H54 (cell line): ENCODE measurements around the gene CAPN12.
"Not testable (repeated sequence)": the region's sequence is repeated elsewhere in the genome, so short reads cannot be mapped to it uniquely, and the experiment has no call there.

Experiments
- DNase-seq: peaks from one replicate; pipeline ENCODE4 v3.0.0; 2011; ENCODE audit warnings: low spot score, mixed read lengths; ENCODE audit not compliant: insufficient read length
- FAIRE-seq: peaks from 3 replicates; lab custom pipeline; 2011; peaks lifted over from hg19 to GRCh38; lab: Jason Lieb, UNC
- POLR2A ChIP-seq: IDR thresholded peaks from 2 replicates; pipeline ENCODE4 v1.6.1; 2011; ENCODE audit warnings: low read depth, mild to moderate bottlenecking, low read length

Gene CAPN12

GRCh38 chr19:38781058-38781457 is 36.8 kb upstream of the CAPN12 start:
- TF ChIP-seq POLR2A: no peak
- FAIRE-seq (no peak), DNase-seq (no peak)

GRCh38 chr19:38780443-38780842 is 36.2 kb upstream of the CAPN12 start:
- FAIRE-seq (no peak), DNase-seq (no peak)
- TF ChIP-seq POLR2A: no peak

- no peak for DNase-seq
- FAIRE-seq: no peak
- TF ChIP-seq POLR2A: no peak
These were observed 34.5 kb upstream of the CAPN12 start for GRCh38 chr19:38778733-38779132.

GRCh38 chr19:38774181-38774950 is 30.1 kb upstream of the CAPN12 start:
- TF ChIP-seq POLR2A: no peak
- FAIRE-seq: no peak
- no peak for DNase-seq

GRCh38 chr19:38773469-38774177 is 29.3 kb upstream of the CAPN12 start, which contains the start of gene LGALS7:
Gene LGALS7 (minus strand): TSS chr19:38773517. CDS start chr19:38773492, 25 bp downstream.
- no peak for TF ChIP-seq POLR2A
- DNase-seq: no peak
- FAIRE-seq: no peak

- not testable (repeated sequence) for FAIRE-seq, DNase-seq
These were observed 27.3 kb upstream of the CAPN12 start for GRCh38 chr19:38771569-38771968.

- not testable (repeated sequence) for DNase-seq, FAIRE-seq
These were observed 26.6 kb upstream of the CAPN12 start for GRCh38 chr19:38770949-38771275.

- not testable (repeated sequence) for FAIRE-seq, DNase-seq
These were observed 26.1 kb upstream of the CAPN12 start for GRCh38 chr19:38770228-38770948.

- no peak for FAIRE-seq
- no peak for TF ChIP-seq POLR2A
- DNase-seq: no peak
These were observed 25.4 kb upstream of the CAPN12 start for GRCh38 chr19:38769635-38770211.

- no peak for FAIRE-seq
- DNase-seq: no peak
These were observed 22.2 kb upstream of the CAPN12 start for GRCh38 chr19:38766276-38767047.

GRCh38 chr19:38765214-38765613 is 20.9 kb upstream of the CAPN12 start:
- no peak for DNase-seq
- TF ChIP-seq POLR2A: no peak
- FAIRE-seq: no peak

More at GRCh38 chr19:38766276-38767047, 22.2 kb upstream of the CAPN12 start:
- no peak for TF ChIP-seq POLR2A

GRCh38 chr19:38763795-38764220 is 19.5 kb upstream of the CAPN12 start:
- FAIRE-seq (no peak), DNase-seq (no peak)
- TF ChIP-seq POLR2A: no peak

- DNase-seq, FAIRE-seq: not testable (repeated sequence)
These were observed 17.7 kb upstream of the CAPN12 start for GRCh38 chr19:38761884-38762389.

GRCh38 chr19:38760805-38761517 is 16.7 kb upstream of the CAPN12 start:
- DNase-seq: not testable (repeated sequence)

More at GRCh38 chr19:38760805-38761517, 16.7 kb upstream of the CAPN12 start:
- not testable (repeated sequence) for FAIRE-seq
